GM12878 (cell line): ENCODE data around the gene HSD17B4.
"Not testable (repeated sequence)": the region's sequence is repeated elsewhere in the genome, so short reads cannot be mapped to it uniquely, and the experiment has no call there.

ENCODE experiments used
- ATF3 ChIP-seq: IDR thresholded peaks from 2 replicates; pipeline ENCODE4 v1.6.1; 2011; ENCODE audit warnings: low read depth, mild to moderate bottlenecking, low read length, moderate library complexity, borderline replicate concordance; ENCODE audit errors: extremely low read depth
- BCL3 ChIP-seq: IDR thresholded peaks from 2 replicates; pipeline ENCODE4 v1.6.1; 2011; ENCODE audit warnings: borderline replicate concordance, low read depth, mild to moderate bottlenecking, moderate library complexity, low read length; ENCODE audit not compliant: insufficient read depth, poor library complexity, severe bottlenecking
- CTCF ChIP-seq, 3 experiments: IDR thresholded peaks in 2 of 3; conservative IDR thresholded peaks in 1 of 3; 2 replicates each; pipeline ENCODE4 v1.5.1; 2011; ENCODE audit warnings: low read depth in 3 of 3, low read length in 3 of 3, mild to moderate bottlenecking in 3 of 3, control low read depth in 2 of 3, moderate library complexity in 2 of 3, inconsistent platforms in 1 of 3, mixed read lengths in 1 of 3; ENCODE audit not compliant: control insufficient read depth in 2 of 3, insufficient read depth in 1 of 3; ENCODE audit errors: extremely low read depth in 1 of 3
- EGR1 ChIP-seq, 2 experiments: IDR thresholded peaks; 1 replicate in 1 of 2; 2 replicates in 1 of 2; pipeline ENCODE4 v1.6.1; 2011 to 2012; ENCODE audit warnings: low read depth in 2 of 2, low read length in 2 of 2, borderline replicate concordance in 1 of 2, mild to moderate bottlenecking in 1 of 2, moderate library complexity in 1 of 2
- EP300 ChIP-seq, 2 experiments: fragments of 150-350 bp in 1 of 2; IDR thresholded peaks; 2 replicates each; pipeline ENCODE4 v1.6.1; 2011 to 2012; ENCODE audit warnings: low read depth in 2 of 2, low read length in 2 of 2, borderline replicate concordance in 1 of 2, improper control_type of control experiment in 1 of 2, inconsistent platforms in 1 of 2; ENCODE audit not compliant: control insufficient read depth in 1 of 2
- FOS ChIP-seq: IDR thresholded peaks from 3 replicates; pipeline ENCODE4 v1.6.1; 2011; ENCODE audit warnings: borderline replicate concordance; ENCODE audit not compliant: insufficient read length; ENCODE audit errors: extremely low read depth
- SIN3A ChIP-seq: IDR thresholded peaks from 2 replicates; pipeline ENCODE4 v1.6.1; 2012; ENCODE audit warnings: low read depth, low read length, improper control_type of control experiment
- TAF1 ChIP-seq: IDR thresholded peaks from 2 replicates; pipeline ENCODE4 v1.6.1; 2011; ENCODE audit warnings: mild to moderate bottlenecking, low read depth, low read length, borderline replicate concordance
- ZNF274 ChIP-seq: IDR thresholded peaks from one replicate; pipeline ENCODE4 v1.8.0; 2011; ENCODE audit not compliant: insufficient read length, insufficient read depth
- TF ChIP-seq, protein P1 (sequence below): fragments of 450-650 bp; IDR thresholded peaks from 2 replicates; pipeline ENCODE4 v1.6.1; 2017; ENCODE audit warnings: mild to moderate bottlenecking
- TF ChIP-seq, protein P2 (sequence below): IDR thresholded peaks from 2 replicates; pipeline ENCODE4 v1.6.1; 2011; ENCODE audit warnings: borderline replicate concordance, low read depth, mild to moderate bottlenecking, moderate library complexity, mixed read lengths, low read length; ENCODE audit not compliant: insufficient read depth; ENCODE audit errors: extremely low read length

DNA sequence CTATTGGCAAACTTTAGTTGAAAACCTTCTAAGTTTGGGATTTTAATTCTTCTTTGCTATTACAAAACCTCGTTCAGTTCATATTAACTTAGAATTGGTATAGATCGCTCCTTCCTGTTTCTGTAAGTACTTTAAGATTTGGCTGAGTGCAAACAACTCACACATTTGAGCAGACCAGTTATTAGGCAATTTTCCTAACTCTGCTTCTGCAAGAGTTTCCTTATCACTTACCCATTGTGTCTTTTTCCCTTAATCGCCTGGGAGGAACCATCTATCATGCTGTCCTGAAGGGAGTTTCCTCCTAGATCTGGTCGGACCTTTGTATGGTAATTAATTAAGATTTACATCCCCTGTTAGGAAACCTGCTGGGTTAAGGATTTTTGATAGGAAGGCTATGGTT is 24.7 kb upstream of the HSD17B4 start:
- TF ChIP-seq SIN3A; CTCF (IDR thresholded peaks at IDR 0.05 in 2 of 3, conservative IDR thresholded peaks at IDR 0.05 in 1 of 3; ENCODE audit: control insufficient read depth in 2 of 3, extremely low read depth in 1 of 3, insufficient read depth in 1 of 3, low read depth in 3 of 3, low read length in 3 of 3); TAF1; ATF3; EP300 (IDR thresholded peaks at IDR 0.05; ENCODE audit: borderline replicate concordance in 1 of 2, control insufficient read depth in 1 of 2, low read depth in 2 of 2, low read length in 2 of 2); BCL3; FOS; ZNF274; EGR1 (IDR thresholded peaks at IDR 0.05; ENCODE audit: borderline replicate concordance in 1 of 2, low read depth in 2 of 2, low read length in 2 of 2): not testable (repeated sequence)
- TF ChIP-seq, protein P1, sequence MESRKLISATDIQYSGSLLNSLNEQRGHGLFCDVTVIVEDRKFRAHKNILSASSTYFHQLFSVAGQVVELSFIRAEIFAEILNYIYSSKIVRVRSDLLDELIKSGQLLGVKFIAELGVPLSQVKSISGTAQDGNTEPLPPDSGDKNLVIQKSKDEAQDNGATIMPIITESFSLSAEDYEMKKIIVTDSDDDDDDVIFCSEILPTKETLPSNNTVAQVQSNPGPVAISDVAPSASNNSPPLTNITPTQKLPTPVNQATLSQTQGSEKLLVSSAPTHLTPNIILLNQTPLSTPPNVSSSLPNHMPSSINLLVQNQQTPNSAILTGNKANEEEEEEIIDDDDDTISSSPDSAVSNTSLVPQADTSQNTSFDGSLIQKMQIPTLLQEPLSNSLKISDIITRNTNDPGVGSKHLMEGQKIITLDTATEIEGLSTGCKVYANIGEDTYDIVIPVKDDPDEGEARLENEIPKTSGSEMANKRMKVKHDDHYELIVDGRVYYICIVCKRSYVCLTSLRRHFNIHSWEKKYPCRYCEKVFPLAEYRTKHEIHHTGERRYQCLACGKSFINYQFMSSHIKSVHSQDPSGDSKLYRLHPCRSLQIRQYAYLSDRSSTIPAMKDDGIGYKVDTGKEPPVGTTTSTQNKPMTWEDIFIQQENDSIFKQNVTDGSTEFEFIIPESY: not testable (repeated sequence)
- TF ChIP-seq, protein P2, sequence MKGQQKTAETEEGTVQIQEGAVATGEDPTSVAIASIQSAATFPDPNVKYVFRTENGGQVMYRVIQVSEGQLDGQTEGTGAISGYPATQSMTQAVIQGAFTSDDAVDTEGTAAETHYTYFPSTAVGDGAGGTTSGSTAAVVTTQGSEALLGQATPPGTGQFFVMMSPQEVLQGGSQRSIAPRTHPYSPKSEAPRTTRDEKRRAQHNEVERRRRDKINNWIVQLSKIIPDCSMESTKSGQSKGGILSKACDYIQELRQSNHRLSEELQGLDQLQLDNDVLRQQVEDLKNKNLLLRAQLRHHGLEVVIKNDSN: not testable (repeated sequence)
